CD4-positive, alpha-beta T cell (primary cell): ENCODE measurements around the gene KIF25. TPM values are rescaled to one million over a fixed set of nuclear protein-coding genes. Genes with fewer than 3 reads are reported as not detected.

Source experiments
- ATAC-seq: fragments of 200-7000 bp; cut with Tn5 transposase; one replicate; pipeline ENCODE4 v1.10.0; 2022; ENCODE audit warnings: mild to moderate bottlenecking; ENCODE audit not compliant: poor library complexity
- CTCF ChIA-PET: fragments of 350-600 bp; sonication (Branson Sonifier 250); formaldehyde crosslinking; loops from one replicate; lab custom pipeline; 2021; ENCODE audit warnings: antibody characterized with exemption, inconsistent platforms; lab: Charles Lee
- POLR2A ChIA-PET: fragments of 350-600 bp; sonication (Branson Sonifier 250); formaldehyde crosslinking; loops from one replicate; lab custom pipeline; 2021; ENCODE audit warnings: antibody characterized with exemption, inconsistent platforms; lab: Charles Lee
- DNase-seq, 14 experiments: peaks; one replicate each; pipeline ENCODE4 v3.0.0-alpha.2; 2013 to 2020; ENCODE audit warnings: mixed read lengths in 2 of 14
- H3K27ac ChIP-seq, 2 donors: one replicate each; pipeline versions ENCODE4 v1.5.1 to v1.7.0; 2013; ENCODE audit warnings: low read length in 2 of 2, low read depth in 1 of 2, mild to moderate bottlenecking in 1 of 2
- H3K27me3 ChIP-seq, 2 experiments: 1 replicate in 1 of 2; 2 replicates in 1 of 2; pipeline versions ENCODE4 v1.6.1 to v1.7.0; 2013; ENCODE audit warnings: low read length in 2 of 2, control low read depth in 1 of 2, mild to moderate bottlenecking in 1 of 2, moderate library complexity in 1 of 2; ENCODE audit not compliant: insufficient read depth in 2 of 2, control insufficient read depth in 1 of 2
- H3K36me3 ChIP-seq: one replicate; pipeline ENCODE4 v1.6.1; 2013; ENCODE audit warnings: low read length, control low read depth; ENCODE audit not compliant: insufficient read depth
- H3K4me1 ChIP-seq: one replicate; pipeline ENCODE4 v1.6.1; 2013; ENCODE audit warnings: low read length, control low read depth; ENCODE audit not compliant: insufficient read depth
- H3K4me3 ChIP-seq: one replicate; pipeline ENCODE4 v1.5.1; 2013; ENCODE audit warnings: mild to moderate bottlenecking, low read length, moderate library complexity
- H3K9me3 ChIP-seq, 2 experiments: 1 replicate in 1 of 2; 2 replicates in 1 of 2; pipeline versions ENCODE4 v1.6.1 to v1.7.0; 2013; ENCODE audit warnings: low read length in 2 of 2, mild to moderate bottlenecking in 2 of 2, control low read depth in 1 of 2, moderate library complexity in 1 of 2; ENCODE audit not compliant: control insufficient read depth in 1 of 2, insufficient read depth in 1 of 2
- H3K27ac Mint-ChIP-seq: one replicate; pipeline ENCODE4 v1.8.0; 2020; ENCODE audit warnings: mixed read lengths
- H3K27me3 Mint-ChIP-seq: one replicate; pipeline ENCODE4 v1.8.0; 2021; ENCODE audit warnings: mixed read lengths
- H3K36me3 Mint-ChIP-seq: one replicate; pipeline ENCODE4 v1.8.0; 2021; ENCODE audit warnings: low read depth, mixed read lengths
- H3K4me1 Mint-ChIP-seq: one replicate; pipeline ENCODE4 v1.8.0; 2021; ENCODE audit warnings: low read depth, mixed read lengths
- H3K4me3 Mint-ChIP-seq: one replicate; pipeline ENCODE4 v1.8.0; 2020; ENCODE audit warnings: mild to moderate bottlenecking, mixed read lengths
- H3K9me3 Mint-ChIP-seq: one replicate; pipeline ENCODE4 v1.8.0; 2020; ENCODE audit warnings: mixed read lengths
- intact Hi-C, 2 experiments: fragments of 100-400 bp; cut with DNase I in 1 of 2; cut with micrococcal nuclease in 1 of 2; formaldehyde crosslinking; loops; one replicate each; pipeline versions ENCODE4 v1.15.1 to v1.9.0; 2023 to 2025; cut with DNase I, micrococcal nuclease
- total RNA-seq, 174 experiments: library from RNA in 2 of 174; stranded (reverse) in 2 of 174; gene quantifications; one replicate each; pipeline ENCODE4 v1.2.3 and lab custom pipeline; 2021 to 2026
- TF ChIP-seq, protein P1 (sequence below): fragments of 200-600 bp; IDR thresholded peaks from one replicate; pipeline ENCODE4 v1.8.0; 2022; ENCODE audit warnings: antibody characterized with exemption, mild to moderate bottlenecking

The KIF25 gene
- total RNA-seq, 2 experiments from 2014 or later, result not detected

DNA sequence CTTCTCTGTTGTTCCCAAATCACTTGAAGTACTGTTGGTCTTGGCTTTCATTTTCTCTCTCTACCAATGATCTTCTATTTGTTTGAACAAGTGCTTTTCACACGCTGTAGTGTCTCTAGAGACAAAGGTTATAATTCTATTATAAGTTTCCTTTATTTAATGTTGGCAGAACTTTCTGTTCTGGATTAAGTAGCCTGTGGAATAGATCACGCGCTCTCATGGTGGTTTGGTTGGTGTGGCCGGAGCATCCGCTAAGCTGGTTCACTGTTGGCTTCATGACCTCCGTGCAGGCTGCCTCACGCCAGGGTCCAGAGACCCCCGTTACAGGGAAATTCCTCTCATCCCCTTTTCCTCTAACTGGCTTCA, 30.9 kb upstream of the KIF25 start:
- Mint-ChIP-seq H3K4me3 (no peak overlapping the region), H3K9me3 (no peaks in the 10 kb centered on the region), H3K27me3 (peaks cover 2% of the 10 kb centered on the region), H3K27ac (no peak overlapping the region), H3K36me3 (peaks cover 4% of the 10 kb centered on the region), H3K4me1 (no peaks in the 10 kb centered on the region)
- H3K36me3 ChIP-seq, result peaks cover 2% of the 10 kb centered on the region
- H3K27me3 ChIP-seq, result no peaks in the 10 kb centered on the region
- H3K27ac ChIP-seq, result no peak overlapping the region
- H3K4me1 ChIP-seq, result no peaks in the 10 kb centered on the region
- ChIA-PET POLR2A (no interaction called here), CTCF (no interaction called here)
- TF ChIP-seq, protein P1, sequence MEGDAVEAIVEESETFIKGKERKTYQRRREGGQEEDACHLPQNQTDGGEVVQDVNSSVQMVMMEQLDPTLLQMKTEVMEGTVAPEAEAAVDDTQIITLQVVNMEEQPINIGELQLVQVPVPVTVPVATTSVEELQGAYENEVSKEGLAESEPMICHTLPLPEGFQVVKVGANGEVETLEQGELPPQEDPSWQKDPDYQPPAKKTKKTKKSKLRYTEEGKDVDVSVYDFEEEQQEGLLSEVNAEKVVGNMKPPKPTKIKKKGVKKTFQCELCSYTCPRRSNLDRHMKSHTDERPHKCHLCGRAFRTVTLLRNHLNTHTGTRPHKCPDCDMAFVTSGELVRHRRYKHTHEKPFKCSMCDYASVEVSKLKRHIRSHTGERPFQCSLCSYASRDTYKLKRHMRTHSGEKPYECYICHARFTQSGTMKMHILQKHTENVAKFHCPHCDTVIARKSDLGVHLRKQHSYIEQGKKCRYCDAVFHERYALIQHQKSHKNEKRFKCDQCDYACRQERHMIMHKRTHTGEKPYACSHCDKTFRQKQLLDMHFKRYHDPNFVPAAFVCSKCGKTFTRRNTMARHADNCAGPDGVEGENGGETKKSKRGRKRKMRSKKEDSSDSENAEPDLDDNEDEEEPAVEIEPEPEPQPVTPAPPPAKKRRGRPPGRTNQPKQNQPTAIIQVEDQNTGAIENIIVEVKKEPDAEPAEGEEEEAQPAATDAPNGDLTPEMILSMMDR, result no peak
- H3K4me3 ChIP-seq, result no peak overlapping the region
- no peaks in the 10 kb centered on the region for H3K9me3 ChIP-seq
- intact Hi-C loops, result no loop called here
- ATAC-seq (no peak), DNase-seq (no peak)

DNA sequence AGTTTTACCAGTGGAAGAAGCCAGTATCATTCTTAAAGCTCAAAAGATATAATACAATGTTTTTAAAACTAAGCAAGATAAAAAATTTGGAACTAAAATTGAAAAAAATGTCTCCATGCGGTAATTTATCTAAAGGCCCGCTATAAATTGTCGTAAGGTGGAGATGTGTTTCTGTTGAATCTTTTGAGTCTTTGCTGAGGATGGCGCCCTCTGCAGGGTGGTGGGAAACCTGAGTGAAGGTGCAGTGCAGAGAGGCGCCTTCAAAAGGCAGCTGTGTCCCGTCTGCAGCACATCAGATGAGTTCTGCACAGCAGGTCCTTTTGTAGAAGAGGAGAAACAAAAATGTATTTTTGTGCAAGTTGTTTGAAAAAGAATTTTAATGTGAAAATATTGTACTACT, 29.4 kb upstream of the KIF25 start:
- H3K27ac ChIP-seq, result no peak overlapping the region
- no peak overlapping the region for H3K4me3 ChIP-seq
- Mint-ChIP-seq H3K36me3 (peaks cover 4% of the 10 kb centered on the region), H3K27ac (no peak overlapping the region), H3K4me3 (no peak overlapping the region), H3K9me3 (no peaks in the 10 kb centered on the region), H3K27me3 (peaks cover under 1% of the 10 kb centered on the region), H3K4me1 (no peaks in the 10 kb centered on the region)
- ATAC-seq, result no peak
- TF ChIP-seq, protein P1, result no peak
- no peak for DNase-seq
- H3K4me1 ChIP-seq, result no peaks in the 10 kb centered on the region
- intact Hi-C loops, result no loop called here
- H3K27me3 ChIP-seq, result no peaks in the 10 kb centered on the region
- peaks cover 2% of the 10 kb centered on the region for H3K36me3 ChIP-seq
- CTCF ChIA-PET, result no interaction called here
- POLR2A ChIA-PET, result no interaction called here
- H3K9me3 ChIP-seq, result no peaks in the 10 kb centered on the region

DNA sequence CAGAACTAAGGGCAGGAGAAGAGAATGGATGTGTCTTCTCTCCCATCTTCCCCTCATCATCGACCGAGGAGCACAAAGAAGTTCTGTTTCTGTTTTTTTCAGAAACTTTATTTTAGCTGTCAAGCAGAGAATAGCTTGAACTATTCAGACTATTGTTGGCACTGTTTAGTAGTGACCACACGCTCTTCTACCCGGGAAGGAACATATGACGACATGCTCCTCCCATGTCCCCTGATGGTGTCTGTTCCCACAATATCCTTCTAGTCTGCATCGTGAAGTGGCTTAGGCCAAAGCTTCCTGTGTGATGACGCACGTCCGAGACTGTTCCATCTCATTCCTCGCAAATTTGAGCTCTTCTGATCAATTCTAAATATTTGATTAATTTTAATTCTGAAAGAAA, 27.2 kb upstream of the KIF25 start:
- H3K27me3 Mint-ChIP-seq, result peaks cover 13% of the 10 kb centered on the region
- POLR2A ChIA-PET, result no interaction called here
- no peak overlapping the region for H3K4me3 Mint-ChIP-seq
- H3K27ac Mint-ChIP-seq, result no peak overlapping the region
- no peaks in the 10 kb centered on the region for H3K4me1 Mint-ChIP-seq
- CTCF ChIA-PET, result no interaction called here
- no peaks in the 10 kb centered on the region for H3K27me3 ChIP-seq
- no peak overlapping the region for H3K4me3 ChIP-seq
- peaks cover 2% of the 10 kb centered on the region for H3K36me3 ChIP-seq
- intact Hi-C loops, result no loop called here
- ATAC-seq, result no peak
- TF ChIP-seq, protein P1, result no peak
- DNase-seq, result no peak
- no peak overlapping the region for H3K27ac ChIP-seq
- H3K9me3 Mint-ChIP-seq, result no peaks in the 10 kb centered on the region
- H3K9me3 ChIP-seq, result no peaks in the 10 kb centered on the region
- H3K4me1 ChIP-seq, result no peaks in the 10 kb centered on the region
- H3K36me3 Mint-ChIP-seq, result peaks cover 4% of the 10 kb centered on the region
